ENCODE data around the gene NARF. TPM values are rescaled to one million over a fixed set of nuclear protein-coding genes. Genes with fewer than 3 reads are reported as not detected.

Gene NARF
- 40.8 and 42.8 TPM in 2 replicates for total RNA-seq

GRCh38 chr17:82458179-82458884 is at the start of gene NARF:
TSS of gene NARF (plus strand) at chr17:82458741. CDS start at chr17:82458804, 63 bp downstream.

GRCh38 chr17:82418001-82418986 is 40.2 kb upstream of the NARF start, which contains the start of the genes HEXD and OGFOD3:
TSS of gene HEXD (plus strand) at chr17:82418347. CDS start at chr17:82419800, 1,453 bp downstream.
TSS of gene OGFOD3 (minus strand) at chr17:82418586. CDS start at chr17:82418485, 101 bp downstream.

GRCh38 chr17:82450357-82451106 is 8.0 kb upstream of the NARF start, which contains the start of gene CYBC1:
TSS of gene CYBC1 (minus strand) at chr17:82450752. CDS start at chr17:82449254, 1,498 bp downstream.

GRCh38 chr17:82518826-82519810 is 60.6 kb downstream of the NARF start, which contains the start of gene FOXK2:
TSS of gene FOXK2 (plus strand) at chr17:82519732. CDS start at chr17:82519889, 157 bp downstream.

Small RNAs within 50 kb of the gene (small RNA-seq; reads per million reads assigned to genes)
- gene RF00019, result not detected

Other genes starting within 250 kb of the NARF start
- gene CCDC57, start 245.9 kb upstream of the NARF start, total RNA-seq, result 16.7 and 17.9 TPM in 2 replicates
- gene SLC16A3, start 229.7 kb upstream of the NARF start, total RNA-seq, result 108 and 125 TPM in 2 replicates
- 49.0 and 49.5 TPM in 2 replicates for gene CSNK1D, start 185.0 kb upstream of the NARF start, total RNA-seq
- gene CD7, start 141.1 kb upstream of the NARF start, total RNA-seq, result not detected in 2 replicates
- 4.2 and 7.7 TPM in 2 replicates for gene SECTM1, start 125.0 kb upstream of the NARF start, total RNA-seq
- not detected in 2 replicates for gene TEX19, start 99.5 kb upstream of the NARF start, total RNA-seq
- gene UTS2R, start 87.0 kb upstream of the NARF start, total RNA-seq, result not detected in 2 replicates
- 8.9 and 13.2 TPM in 2 replicates for gene HEXD, start 40.4 kb upstream of the NARF start, total RNA-seq
- gene OGFOD3, start 40.2 kb upstream of the NARF start, total RNA-seq, result 25.3 and 26.5 TPM in 2 replicates
- 43.5 and 56.3 TPM in 2 replicates for gene CYBC1, start 8.0 kb upstream of the NARF start, total RNA-seq
- 23.1 and 25.3 TPM in 2 replicates for gene FOXK2, start 61.0 kb downstream of the NARF start, total RNA-seq
- 49.3 and 73.0 TPM in 2 replicates for gene WDR45B, start 189.7 kb downstream of the NARF start, total RNA-seq
- 6.8 and 9.2 TPM in 2 replicates for gene RAB40B, start 240.0 kb downstream of the NARF start, total RNA-seq